Stimulated activated CD4-positive, alpha-beta T cell treated with anti-CD3 and anti-CD28 coated beads, TNF-alpha, amount 100 ng/mL, for 4 hours (primary cell): ENCODE measurements around the gene KDF1.
A peak's percentile ranks its signal among the peaks of the same experiment; 100 is the strongest.
"Not testable (repeated sequence)": the region's sequence is repeated elsewhere in the genome, so short reads cannot be mapped to it uniquely, and the experiment has no call there.

Experiments
- DNase-seq, 3 experiments: peaks; one replicate each; pipeline ENCODE4 v3.0.0-alpha.2; 2020; ENCODE audit warnings: low read depth in 3 of 3

KDF1 gene

DNA sequence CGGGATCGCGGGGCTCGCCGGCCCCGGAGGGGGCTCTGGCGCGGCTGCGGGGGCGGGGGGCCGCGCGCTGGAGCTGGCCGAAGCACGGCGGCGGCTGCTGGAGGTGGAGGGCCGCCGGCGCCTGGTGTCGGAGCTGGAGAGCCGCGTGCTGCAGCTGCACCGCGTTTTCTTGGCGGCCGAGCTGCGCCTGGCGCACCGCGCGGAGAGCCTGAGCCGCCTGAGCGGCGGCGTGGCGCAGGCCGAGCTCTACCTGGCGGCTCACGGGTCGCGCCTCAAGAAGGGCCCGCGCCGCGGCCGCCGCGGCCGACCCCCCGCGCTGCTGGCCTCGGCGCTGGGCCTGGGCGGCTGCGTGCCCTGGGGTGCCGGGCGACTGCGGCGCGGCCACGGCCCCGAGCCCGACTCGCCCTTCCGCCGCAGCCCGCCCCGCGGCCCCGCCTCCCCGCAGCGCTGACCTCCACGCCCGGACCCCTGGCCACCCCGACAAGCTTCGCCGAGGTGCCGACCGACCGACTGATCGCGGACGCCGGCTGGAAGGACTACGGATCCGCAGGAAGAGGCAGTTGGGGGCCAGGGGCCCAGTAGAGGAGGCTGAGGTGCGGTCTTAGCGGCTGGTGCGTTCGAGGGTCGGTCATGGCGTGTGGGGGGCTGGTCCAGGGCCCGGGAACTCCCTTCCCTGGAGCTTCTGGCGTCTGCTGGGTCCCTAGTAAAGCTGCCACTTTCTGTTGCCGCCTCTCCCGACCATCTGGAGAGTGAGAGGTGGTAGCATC lies 33.9 kb upstream of the KDF1 start:
- DNase-seq: peak in 1 of 3 experiments; percentile 20

DNA sequence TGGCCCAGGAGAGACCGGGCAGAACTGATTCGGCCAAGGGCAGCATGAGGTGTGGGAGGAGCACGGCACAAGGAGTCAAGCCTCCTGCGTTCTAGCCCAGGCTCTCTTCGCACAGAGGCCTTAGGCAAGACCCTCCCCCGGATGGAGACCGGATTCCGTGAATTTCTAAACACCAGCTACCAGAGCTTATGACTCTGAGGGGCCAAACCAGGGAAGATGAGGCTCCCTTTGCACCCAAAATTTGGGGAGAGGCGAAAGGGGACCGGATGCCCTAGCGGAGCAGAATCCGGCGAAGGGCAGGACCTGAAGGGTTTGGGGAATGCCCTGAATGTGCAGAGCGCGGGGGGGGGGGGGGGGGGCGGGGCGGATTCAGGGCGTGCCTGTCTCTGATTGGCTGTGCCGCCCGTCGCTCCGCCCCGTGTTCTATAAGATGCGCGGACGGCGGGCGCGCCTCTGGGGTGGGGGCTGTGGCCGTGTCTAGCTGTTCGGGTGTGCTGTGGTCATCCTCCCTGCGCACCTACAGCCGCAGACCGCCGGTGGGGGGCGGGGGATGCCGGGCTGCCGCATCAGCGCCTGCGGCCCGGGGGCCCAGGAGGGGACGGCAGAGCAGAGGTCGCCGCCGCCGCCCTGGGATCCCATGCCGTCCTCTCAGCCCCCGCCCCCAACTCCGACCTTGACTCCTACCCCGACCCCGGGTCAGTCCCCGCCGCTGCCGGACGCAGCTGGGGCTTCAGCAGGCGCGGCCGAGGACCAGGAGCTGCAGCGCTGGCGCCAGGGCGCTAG lies 33.2 kb upstream of the KDF1 start, which contains the start of gene TRNP1:
Gene TRNP1 (plus strand): TSS at position 456 of the 783 bp plus-strand sequence. CDS start 95 bp downstream, at position 551.
- peak; percentile 54 to 58 (median 57) for DNase-seq

DNA sequence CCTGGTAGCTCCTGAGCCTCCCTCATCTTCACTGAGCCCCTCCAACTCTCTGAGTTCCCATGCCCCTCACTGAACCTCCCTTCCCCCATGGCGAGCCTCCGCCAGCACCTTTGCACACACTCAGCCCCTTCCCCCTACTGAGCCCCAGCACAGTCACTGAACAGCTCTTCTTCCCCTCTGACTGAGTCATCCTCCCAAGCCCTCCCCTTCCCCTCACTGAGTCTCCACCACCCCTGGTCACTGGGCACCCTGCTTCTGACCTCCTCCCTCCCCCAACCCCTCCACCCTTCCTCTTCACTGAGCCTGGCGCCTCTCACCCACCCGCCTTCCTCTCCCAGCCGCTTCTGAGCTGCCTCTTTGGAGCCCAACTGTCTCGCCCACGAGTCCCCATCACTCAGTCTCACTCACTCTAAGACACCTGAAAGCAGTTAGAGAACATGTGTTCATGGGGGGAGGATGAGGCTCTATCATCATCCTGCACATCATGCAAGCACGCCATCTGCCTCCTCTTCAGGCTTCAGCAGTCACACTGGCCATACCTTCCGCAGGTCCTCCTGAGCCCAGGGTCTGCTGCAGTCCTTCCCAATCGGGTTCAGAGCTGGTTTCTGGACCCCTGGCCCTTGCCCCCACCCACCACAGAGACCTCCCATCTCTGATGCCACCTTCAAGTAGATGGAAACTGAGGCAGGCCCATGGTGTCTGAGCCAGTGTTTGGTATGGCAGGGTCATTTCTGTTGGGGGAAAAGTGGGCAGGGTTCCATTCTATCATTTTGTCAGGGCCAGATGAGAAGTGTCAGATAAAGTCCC lies 31.2 kb upstream of the KDF1 start:
- no peak for DNase-seq

GRCh38 chr1:26989403-26990109 lies 29.3 kb upstream of the KDF1 start:
- not testable (repeated sequence) for DNase-seq

GRCh38 chr1:26986658-26987057 lies 26.4 kb upstream of the KDF1 start:
- no peak for DNase-seq

DNA sequence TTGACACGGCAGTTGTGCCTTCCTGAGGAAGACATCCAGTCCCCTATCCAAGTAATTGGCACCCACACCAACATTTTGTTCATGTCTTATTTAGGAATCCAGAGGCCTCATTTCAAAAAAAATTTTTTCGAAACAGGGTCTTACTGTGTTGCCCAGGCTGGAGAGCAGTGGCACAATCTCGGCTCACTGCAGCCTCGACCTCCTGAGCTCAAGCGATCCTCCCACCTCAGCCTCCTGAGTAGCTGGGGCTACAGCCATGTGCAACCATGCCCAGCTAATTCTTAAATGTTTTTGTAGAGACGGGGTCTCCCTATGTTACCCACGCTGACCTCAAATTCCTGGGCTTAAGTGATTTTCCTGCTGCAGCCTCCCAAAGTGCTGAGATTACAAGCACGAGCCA lies 24.0 kb upstream of the KDF1 start:
- no peak for DNase-seq

DNA sequence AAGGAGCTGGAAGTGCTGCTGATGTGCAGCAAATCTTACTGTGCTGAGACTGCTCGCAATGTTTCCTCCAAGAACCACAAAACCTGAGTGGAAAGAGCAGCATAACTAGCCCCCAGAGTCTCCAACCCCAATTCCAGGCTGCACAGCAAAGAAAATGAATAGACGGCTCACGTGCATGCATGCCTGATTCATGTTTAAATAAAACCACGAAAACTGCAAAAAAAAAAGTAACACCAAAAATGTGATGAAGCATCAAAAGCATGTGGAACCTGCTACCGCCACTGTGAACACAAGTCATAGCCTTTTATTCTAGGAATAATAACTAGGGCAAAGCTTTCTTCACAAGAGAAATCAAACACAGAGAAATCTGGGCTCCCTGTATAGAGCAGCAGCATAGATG lies 23.6 kb upstream of the KDF1 start:
- no peak for DNase-seq

DNA sequence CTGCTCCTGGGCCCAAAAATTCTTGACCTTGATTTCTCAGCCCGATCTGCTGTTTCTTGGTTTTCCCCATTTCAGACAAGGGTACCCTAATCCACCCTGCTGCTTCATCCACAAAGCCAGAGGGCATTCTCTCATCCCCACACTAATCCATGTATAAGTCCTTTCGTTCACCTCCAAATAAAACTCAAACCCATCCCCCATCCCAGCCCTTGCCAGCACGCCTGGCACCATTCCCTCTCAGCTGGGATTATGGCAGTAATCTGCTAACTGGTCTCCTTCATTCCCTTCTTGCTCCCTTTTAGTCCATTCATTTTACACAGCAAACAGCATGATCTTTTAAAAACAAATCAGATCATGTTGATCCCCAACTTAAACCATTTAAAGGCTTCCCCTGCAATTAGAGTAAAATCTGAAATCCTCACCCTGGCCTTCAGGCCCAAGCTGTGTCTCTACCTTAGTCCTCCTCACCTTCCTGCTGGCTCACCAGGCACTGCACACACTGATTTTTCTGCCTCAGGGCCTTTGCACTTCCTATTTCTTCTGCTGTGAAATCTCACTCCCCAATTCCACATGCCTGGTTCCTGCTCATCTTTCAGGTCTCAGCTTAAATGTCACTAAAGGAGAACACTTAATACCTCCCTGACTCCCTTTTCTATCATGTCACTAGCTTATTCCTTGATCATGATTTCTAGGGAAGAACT lies 21.0 kb upstream of the KDF1 start:
- no peak for DNase-seq

DNA sequence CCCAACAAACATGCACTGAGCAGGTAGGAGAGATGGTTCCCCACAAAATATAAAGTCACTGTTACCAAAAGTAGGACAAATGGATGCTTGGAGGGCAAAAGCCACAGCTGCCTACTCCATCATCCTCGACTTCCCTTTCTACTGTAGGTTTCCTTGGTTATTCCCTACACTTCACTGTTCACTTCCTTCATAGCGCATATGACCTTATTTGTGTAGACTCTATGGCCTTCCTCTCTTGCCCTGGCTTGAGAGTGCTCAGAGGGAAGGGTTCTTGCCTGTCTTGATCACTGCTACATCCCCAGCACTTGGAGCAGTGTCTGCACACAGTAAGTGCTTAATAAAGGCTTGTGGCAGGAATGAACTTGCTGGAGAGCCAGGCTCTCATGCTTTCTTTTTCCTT lies 18.6 kb upstream of the KDF1 start:
- no peak for DNase-seq

- DNase-seq: no peak
Measured at GRCh38 chr1:26976621-26977510, 16.6 kb upstream of the KDF1 start.

- no peak for DNase-seq
Measured at GRCh38 chr1:26972821-26973220, 12.6 kb upstream of the KDF1 start.

DNA sequence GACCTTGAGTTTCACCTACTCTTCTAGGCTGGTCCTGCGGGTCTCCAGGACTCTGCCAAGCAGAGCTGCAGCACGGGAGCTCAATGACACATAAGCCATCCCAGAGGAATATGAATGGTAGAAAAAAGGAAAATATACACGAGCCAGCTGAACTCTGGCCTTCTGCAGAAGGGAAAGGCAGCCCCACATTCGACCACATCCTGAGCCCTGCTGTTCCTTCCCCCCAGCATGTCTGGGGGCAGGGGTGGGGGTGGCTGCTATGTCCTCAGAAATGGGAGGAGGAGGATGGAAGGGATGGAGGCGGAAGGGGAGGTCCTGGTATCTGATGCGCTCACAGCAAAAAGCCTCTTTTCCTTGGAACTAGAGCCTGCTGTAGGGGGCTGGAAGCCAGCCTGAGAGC lies 12.1 kb upstream of the KDF1 start:
- DNase-seq: no peak

DNA sequence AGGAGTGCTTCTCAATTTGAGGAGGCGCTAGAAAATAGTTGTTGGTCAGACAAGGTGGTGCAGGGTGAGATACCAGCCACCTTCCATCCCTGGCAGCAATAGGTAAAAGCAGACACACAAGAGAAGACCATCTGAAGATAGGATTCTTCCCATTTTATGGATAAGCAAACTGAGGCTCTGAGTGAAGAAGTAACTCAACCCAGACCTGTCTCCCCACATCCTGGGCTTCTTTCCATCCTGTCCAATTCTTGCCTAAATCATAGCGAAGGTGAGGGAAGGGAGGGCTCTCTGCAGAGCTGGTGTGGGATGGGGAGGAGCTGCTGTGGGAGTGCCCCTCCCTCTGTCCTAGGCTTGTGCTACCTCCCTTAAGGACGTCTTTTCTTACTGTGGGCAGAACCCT lies 11.3 kb upstream of the KDF1 start:
- DNase-seq: no peak

DNA sequence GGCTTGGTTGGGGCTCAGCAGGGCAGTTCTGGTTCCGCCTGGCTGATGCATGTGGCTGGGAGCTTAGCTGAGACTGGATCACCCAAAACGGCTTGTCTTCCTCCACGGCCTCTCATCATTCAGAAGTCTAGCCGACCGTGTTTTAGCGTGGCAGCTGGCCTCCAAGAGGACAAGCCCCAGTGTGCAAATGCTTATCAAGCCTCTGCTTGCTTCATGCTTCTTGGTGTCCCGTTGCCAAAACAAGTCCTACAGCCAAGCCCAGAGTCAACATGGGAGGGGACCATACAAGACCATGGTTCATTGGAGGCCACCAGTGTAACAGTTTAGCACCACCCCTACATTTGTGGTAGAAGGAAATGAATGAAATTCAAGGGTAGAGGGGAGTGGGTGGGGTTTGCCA lies 10.5 kb upstream of the KDF1 start:
- DNase-seq: no peak

GRCh38 chr1:26965628-26966027 lies 5.4 kb upstream of the KDF1 start:
- no peak for DNase-seq

- DNase-seq: no peak
Measured at GRCh38 chr1:26965213-26965612, 4.9 kb upstream of the KDF1 start.

DNA sequence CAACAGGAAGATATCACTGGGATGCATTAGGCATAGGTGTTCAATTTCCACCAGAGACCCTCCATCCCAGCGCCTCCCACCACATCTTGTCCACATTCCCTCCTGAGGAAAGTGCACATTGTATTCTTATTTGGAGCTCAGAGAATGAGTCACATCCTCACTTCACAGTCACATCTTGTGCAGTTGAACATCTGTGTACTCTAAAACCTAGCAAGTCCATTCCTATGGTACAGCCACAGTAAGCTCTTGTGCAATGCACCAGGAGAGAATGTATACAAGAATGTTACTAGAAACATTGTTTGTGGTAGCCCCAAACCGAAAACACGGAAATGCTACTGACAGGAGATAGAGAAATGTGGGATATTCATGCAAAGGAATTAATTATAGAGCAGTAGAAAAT lies 1.6 kb upstream of the KDF1 start:
- no peak for DNase-seq

DNA sequence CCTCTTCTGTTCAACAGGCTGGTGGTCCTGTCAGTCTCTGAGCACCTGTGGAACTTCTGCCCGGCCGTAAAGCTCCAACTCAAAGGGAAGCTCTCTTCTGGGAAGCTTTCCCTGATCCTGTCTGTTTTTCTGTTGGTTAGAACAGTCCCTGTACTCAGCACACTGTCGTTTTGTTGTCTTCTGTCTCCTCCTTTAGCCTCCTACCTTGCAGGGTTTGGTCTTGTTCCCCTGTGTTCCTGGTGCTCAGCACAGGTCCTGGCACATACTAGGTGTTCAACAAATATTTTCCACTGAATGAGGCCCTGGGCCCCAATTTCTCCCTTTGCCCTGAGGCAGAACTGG lies 328 bp upstream of the KDF1 start:
- no peak for DNase-seq

DNA sequence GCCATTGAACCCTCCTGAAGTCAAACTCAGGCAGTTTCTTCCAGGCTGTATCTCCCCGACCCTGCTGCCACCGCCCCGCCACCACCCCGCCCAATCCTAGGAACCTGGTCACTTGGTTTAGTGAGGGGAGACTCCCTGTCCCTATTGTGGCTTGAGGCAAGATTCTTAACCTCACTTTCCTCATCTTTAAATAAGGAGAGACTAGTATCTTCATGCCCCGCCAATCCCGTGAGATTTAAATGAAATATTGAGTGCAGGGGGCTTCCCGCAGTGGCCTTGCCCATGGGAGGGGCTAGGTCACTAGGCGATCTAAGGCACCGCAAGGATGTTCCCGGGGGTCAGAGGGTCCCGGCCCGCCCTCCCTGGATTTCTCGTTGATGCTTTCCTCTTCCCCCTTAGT lies 998 bp downstream of the KDF1 start:
- DNase-seq: no peak

- DNase-seq: no peak
Measured at GRCh38 chr1:26957306-26957705, 3.0 kb downstream of the KDF1 start.
